HCT116 (cell line): Measurements from ENCODE around the gene TCF12. TPM values are rescaled to one million over a fixed set of nuclear protein-coding genes. Genes with fewer than 3 reads are reported as not detected.

Experiments
- ATAC-seq: fragments of 200-7000 bp; cut with Tn5 transposase; 2 replicates; pipeline ENCODE4 v1.9.1; 2020; ENCODE audit warnings: mild to moderate bottlenecking, moderate library complexity
- BruUV-seq: library from RNA; stranded (reverse); fragments of 400-500 nt; replicated peaks from 2 replicates; lab custom pipeline; 2021; lab: Mats Ljungman, UMichigan
- CTCF ChIA-PET: fragments of 300-600 bp; sonication (Branson Sonifier 250); formaldehyde crosslinking; loops from one replicate; lab custom pipeline; 2021; ENCODE audit warnings: antibody characterized with exemption; lab: Charles Lee
- POLR2A ChIA-PET: fragments of 300-600, 350-600 bp; sonication (Branson Sonifier 250); formaldehyde crosslinking; loops from one replicate; lab custom pipeline; 2021; ENCODE audit warnings: antibody characterized with exemption; lab: Charles Lee
- RAD21 ChIA-PET, 2 experiments: fragments of 300-600 bp; sonication (Branson Sonifier 250); formaldehyde crosslinking; loops; one replicate each; lab custom pipeline; 2023; ENCODE audit warnings: low total read pairs in 2 of 2; ENCODE audit not compliant: uncharacterized antibody in 2 of 2, unreplicated experiment in 2 of 2, low non-redundant PET in 1 of 2; lab: Charles Lee
- DNase-seq: peaks from one replicate; pipeline ENCODE4 v3.0.0-alpha.2; 2010; ENCODE audit warnings: low read depth, low spot score
- H2AFZ ChIP-seq: fragments of 200-600 bp; shearing (Covaris generic), sonication (generic); 2 replicates; pipeline ENCODE4 v1.6.1; 2017; ENCODE audit warnings: low read depth, mixed run types, mixed read lengths, antibody characterized with exemption, low read length; ENCODE audit not compliant: poor library complexity, severe bottlenecking
- H3K27ac ChIP-seq: 2 replicates; pipeline ENCODE4 v1.5.1; 2012; ENCODE audit warnings: low read depth, low read length
- H3K27me3 ChIP-seq: fragments of 200-600 bp; sonication (generic); 2 replicates; pipeline ENCODE4 v1.6.1; 2016; ENCODE audit warnings: mixed run types, low read length, mixed read lengths; ENCODE audit not compliant: insufficient read depth
- H3K36me3 ChIP-seq, 2 experiments: fragments of 200-500 bp in 1 of 2; fragments of 200-600 bp in 1 of 2; sonication (Bioruptor generic) in 1 of 2; sonication (generic) in 1 of 2; 2 replicates each; pipeline versions ENCODE4 v1.5.1 to v1.6.1; 2014 to 2016; ENCODE audit warnings: low read length in 2 of 2, inconsistent platforms in 1 of 2, mixed read lengths in 1 of 2, mixed run types in 1 of 2; ENCODE audit not compliant: insufficient read depth in 2 of 2, control insufficient read depth in 1 of 2
- H3K4me1 ChIP-seq, 2 experiments: fragments of 200-600 bp in 1 of 2; sonication (generic) in 1 of 2; 2 replicates each; pipeline versions ENCODE4 v1.5.1 to v1.6.1; 2012 to 2017; ENCODE audit warnings: low read length in 2 of 2, inconsistent platforms in 1 of 2, mild to moderate bottlenecking in 1 of 2, mixed read lengths in 1 of 2, mixed run types in 1 of 2, moderate library complexity in 1 of 2; ENCODE audit not compliant: insufficient read depth in 2 of 2, control insufficient read depth in 1 of 2
- H3K4me2 ChIP-seq: fragments of 200-600 bp; sonication (generic); 2 replicates; pipeline ENCODE4 v1.6.1; 2017; ENCODE audit warnings: mixed run types, low read length, mixed read lengths
- H3K4me3 ChIP-seq, 2 experiments: fragments of 200-600 bp in 1 of 2; sonication (generic) in 1 of 2; replicated peaks in 1 of 2; 2 replicates each; pipeline ENCODE4 v1.5.1; 2011 to 2016; ENCODE audit warnings: low read length in 2 of 2, control low read depth in 1 of 2, low read depth in 1 of 2, mild to moderate bottlenecking in 1 of 2, mixed read lengths in 1 of 2, mixed run types in 1 of 2
- H3K79me2 ChIP-seq: fragments of 200-600 bp; sonication (generic); 2 replicates; pipeline ENCODE4 v1.6.1; 2017; ENCODE audit warnings: mild to moderate bottlenecking, mixed run types, low read length, moderate library complexity, mixed read lengths; ENCODE audit not compliant: insufficient read depth
- H3K9ac ChIP-seq: fragments of 200-600 bp; sonication (generic); 2 replicates; pipeline ENCODE4 v1.6.1; 2016; ENCODE audit warnings: low read length, mixed read lengths
- H3K9me2 ChIP-seq: fragments of 200-600 bp; sonication (generic), shearing (Covaris generic); 2 replicates; pipeline ENCODE4 v1.6.1; 2017; ENCODE audit warnings: mixed run types, mild to moderate bottlenecking, moderate library complexity; ENCODE audit not compliant: insufficient read depth
- H3K9me3 ChIP-seq, 2 experiments: fragments of 200-500 bp in 1 of 2; fragments of 200-600 bp in 1 of 2; sonication (Bioruptor generic) in 1 of 2; sonication (generic) in 1 of 2; 2 replicates each; pipeline ENCODE4 v1.6.1; 2014 to 2017; ENCODE audit warnings: low read length in 2 of 2, mixed read lengths in 2 of 2, inconsistent platforms in 1 of 2, low read depth in 1 of 2, mild to moderate bottlenecking in 1 of 2, mixed run types in 1 of 2, moderate library complexity in 1 of 2; ENCODE audit not compliant: control insufficient read depth in 1 of 2, insufficient read depth in 1 of 2
- H4K20me1 ChIP-seq: fragments of 200-600 bp; sonication (generic), shearing (Covaris generic); 2 replicates; pipeline ENCODE4 v1.6.1; 2017; ENCODE audit warnings: mixed run types, mild to moderate bottlenecking, moderate library complexity; ENCODE audit not compliant: insufficient read depth
- CEBPB ChIP-seq: IDR thresholded peaks from 2 replicates; pipeline ENCODE4 v1.6.1; 2012; ENCODE audit warnings: low read depth
- CTCF ChIP-seq, 3 experiments: fragments of 200-600 bp in 1 of 3; sonication (generic) in 1 of 3; IDR thresholded peaks in 2 of 3; conservative IDR thresholded peaks in 1 of 3; 2 replicates each; pipeline ENCODE4 v1.5.1; 2012 to 2017; ENCODE audit warnings: low read depth in 2 of 3, low read length in 2 of 3, antibody characterized with exemption in 1 of 3, borderline replicate concordance in 1 of 3, control low read depth in 1 of 3, mild to moderate bottlenecking in 1 of 3, mixed read lengths in 1 of 3, mixed run types in 1 of 3, moderate library complexity in 1 of 3; ENCODE audit not compliant: insufficient read depth in 1 of 3
- EGR1 ChIP-seq: IDR thresholded peaks from 2 replicates; pipeline ENCODE4 v1.6.1; 2012; ENCODE audit warnings: low read depth
- EZH2phosphoT487 ChIP-seq: fragments of 200-600 bp; IDR thresholded peaks from 2 replicates; pipeline ENCODE4 v1.6.1; 2018; ENCODE audit warnings: antibody characterized with exemption, borderline replicate concordance
- FOSL1 ChIP-seq: IDR thresholded peaks from 2 replicates; pipeline ENCODE4 v1.6.1; 2012; ENCODE audit warnings: low read depth
- MAX ChIP-seq: IDR thresholded peaks from 2 replicates; pipeline ENCODE4 v1.6.1; 2012
- POLR2A ChIP-seq: IDR thresholded peaks from 2 replicates; pipeline ENCODE4 v1.7.0; 2011; ENCODE audit warnings: borderline replicate concordance; ENCODE audit not compliant: insufficient read depth, insufficient read length; ENCODE audit errors: extremely low read depth
- POLR2AphosphoS5 ChIP-seq: IDR thresholded peaks from 2 replicates; pipeline ENCODE4 v1.6.1; 2011; ENCODE audit warnings: mild to moderate bottlenecking, low read depth, low read length, moderate library complexity
- RAD21 ChIP-seq: IDR thresholded peaks from 2 replicates; pipeline ENCODE4 v1.6.1; 2012; ENCODE audit warnings: low read depth, mild to moderate bottlenecking
- SIN3A ChIP-seq: IDR thresholded peaks from 2 replicates; pipeline ENCODE4 v1.6.1; 2012; ENCODE audit warnings: low read depth
- SP1 ChIP-seq: IDR thresholded peaks from 2 replicates; pipeline ENCODE4 v1.6.1; 2012; ENCODE audit warnings: low read depth
- SRF ChIP-seq: IDR thresholded peaks from 2 replicates; pipeline ENCODE4 v1.6.1; 2012; ENCODE audit warnings: low read depth
- YY1 ChIP-seq: IDR thresholded peaks from 2 replicates; pipeline ENCODE4 v1.6.1; 2011; ENCODE audit warnings: low read length, low read depth, moderate library complexity, mild to moderate bottlenecking; ENCODE audit not compliant: insufficient replicate concordance; ENCODE audit errors: extremely low read depth
- ZBTB33 ChIP-seq: IDR thresholded peaks from 2 replicates; pipeline ENCODE4 v1.6.1; 2011; ENCODE audit warnings: mild to moderate bottlenecking, low read length, moderate library complexity; ENCODE audit not compliant: insufficient replicate concordance; ENCODE audit errors: extremely low read depth
- ZNF274 ChIP-seq: fragments of 200-500 bp; sonication (Bioruptor generic); IDR thresholded peaks from 2 replicates; pipeline ENCODE4 v1.6.1; 2014; ENCODE audit warnings: mild to moderate bottlenecking, low read depth, low read length, inconsistent platforms
- intact Hi-C: fragments of 100-400 bp; cut with micrococcal nuclease; formaldehyde crosslinking; loops from 2 replicates; pipeline ENCODE4 v1.10.0; 2022
- total RNA-seq: library from RNA; stranded (reverse); gene quantifications from one replicate; pipeline ENCODE4 v1.2.1, GENCODE V29; 2021; ENCODE audit not compliant: unreplicated experiment

The TCF12 gene
- total RNA-seq, 1 experiment from 2014 or later = 71.6 TPM

DNA sequence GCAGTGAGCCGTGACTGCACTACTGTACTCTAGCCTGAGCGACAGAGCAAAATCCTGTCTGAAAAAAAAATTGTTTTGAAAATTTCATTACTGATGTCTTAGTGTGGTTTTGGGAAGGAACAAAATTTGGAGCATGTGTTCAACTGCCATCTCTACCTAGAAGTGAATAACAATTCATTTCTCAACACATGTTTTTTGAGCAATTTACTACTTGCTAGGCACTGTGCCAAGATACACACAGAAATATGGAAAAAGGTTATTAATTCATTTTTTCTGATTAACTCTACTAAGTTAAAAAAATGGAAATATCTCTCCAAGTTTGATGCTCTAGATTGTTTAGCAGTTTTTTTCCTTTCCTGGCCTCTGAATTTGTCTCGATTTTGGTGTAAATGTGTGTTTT is 5.2 kb upstream of the TCF12 start:
- ChIA-PET POLR2A (no interaction called here), RAD21 (no interaction called here)
- no peaks in the 10 kb centered on the region for H3K27me3 ChIP-seq

More for the DNA sequence above, 5.2 kb upstream of the TCF12 start:
- BruUV-seq = no TSS peak
- Histone ChIP-seq H2AFZ (no peak overlapping the region), H3K9me3 (no peaks in the 10 kb centered on the region), H4K20me1 (no peaks in the 10 kb centered on the region), H3K36me3 (no peaks in the 10 kb centered on the region), H3K9ac (no peak overlapping the region), H3K79me2 (no peaks in the 10 kb centered on the region), H3K27ac (no peak overlapping the region), H3K4me2 (no peak overlapping the region)
- ATAC-seq = no peak
- DNase-seq = no peak
- TF ChIP-seq SRF (no peak), EZH2phosphoT487 (no peak), ZBTB33 (no peak), YY1 (no peak), MAX (no peak), POLR2A (no peak), SIN3A (no peak), FOSL1 (no peak), EGR1 (no peak), SP1 (no peak), ZNF274 (no peak), RAD21 (no peak), CTCF (IDR thresholded peaks at IDR 0.05 in 2 of 3, conservative IDR thresholded peaks at IDR 0.05 in 1 of 3; ENCODE audit: borderline replicate concordance in 1 of 3, insufficient read depth in 1 of 3, low read depth in 2 of 3, low read length in 2 of 3) (no peak), POLR2AphosphoS5 (no peak), CEBPB (no peak)
- TF ChIP-seq, all 23 proteins: peak for 0
- intact Hi-C loops = no loop called here
- CTCF ChIA-PET = no interaction called here
- no peaks in the 10 kb centered on the region for H3K9me2 ChIP-seq
- H3K4me3 ChIP-seq = no peak overlapping the region
- peaks cover 4 to 8% of the 10 kb centered on the region in 2 experiments; a peak in 3 of 4 replicates for H3K4me1 ChIP-seq
